ENCODE results near the gene COX10.

The COX10 gene

DNA sequence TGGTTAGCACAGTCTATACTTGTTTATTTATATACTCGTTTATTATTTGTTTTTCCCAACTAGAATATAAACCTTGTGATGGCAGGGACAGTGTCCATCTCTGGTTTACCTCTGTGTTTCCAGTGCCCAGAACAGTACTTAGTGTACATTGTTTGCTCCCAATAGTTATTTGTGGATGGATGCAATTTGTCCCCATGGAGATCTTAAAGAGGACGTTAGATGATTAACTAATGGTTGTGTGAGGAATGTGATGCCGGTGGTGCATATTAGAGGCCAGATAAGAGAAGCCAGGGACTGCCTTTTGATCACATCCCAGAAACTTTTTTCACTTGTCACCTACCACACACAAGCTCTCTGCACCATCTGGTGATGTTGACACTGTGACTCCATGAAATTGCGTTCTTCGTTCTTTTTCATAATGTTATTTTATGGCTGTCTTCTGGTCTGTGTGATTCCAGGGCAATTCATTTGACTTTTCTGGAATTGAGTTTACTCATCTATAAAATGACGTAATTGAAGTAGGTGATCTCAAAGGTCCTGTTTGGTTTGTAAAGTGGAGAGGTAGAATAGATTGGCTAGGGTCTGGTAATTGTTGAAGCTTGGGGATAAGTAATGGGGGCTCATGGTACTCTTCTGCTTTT, 1.2 kb downstream of the COX10 start:
- DNase-seq (ENCODE audit: low read depth), result no peak

- no peak for DNase-seq (ENCODE audit: low read depth)
Observed at GRCh38 chr17:14072881-14073280, 3.6 kb downstream of the COX10 start.

GRCh38 chr17:14078027-14078426, 8.7 kb downstream of the COX10 start:
- DNase-seq (ENCODE audit: low read depth), result no peak

DNA sequence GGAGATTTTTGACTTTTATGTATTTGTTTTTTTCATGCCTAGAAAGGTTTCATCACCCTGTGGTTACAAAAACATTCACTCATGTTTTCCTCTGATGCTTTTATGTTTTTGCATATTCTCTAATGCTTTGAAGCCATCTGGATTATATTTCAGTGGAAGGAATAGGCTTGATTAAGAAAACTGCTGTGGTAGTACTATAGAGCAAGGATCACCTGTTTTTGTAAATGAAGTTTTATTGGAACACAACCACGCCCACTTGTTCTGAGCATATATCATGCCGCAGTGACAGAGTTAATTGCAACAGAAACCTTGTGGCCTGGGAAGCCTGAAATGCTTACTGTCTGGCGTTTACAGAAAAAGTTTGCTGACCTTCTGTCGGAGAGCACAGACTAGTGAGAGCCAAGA, 11.5 kb downstream of the COX10 start:
- DNase-seq (ENCODE audit: low read depth), result no peak

DNA sequence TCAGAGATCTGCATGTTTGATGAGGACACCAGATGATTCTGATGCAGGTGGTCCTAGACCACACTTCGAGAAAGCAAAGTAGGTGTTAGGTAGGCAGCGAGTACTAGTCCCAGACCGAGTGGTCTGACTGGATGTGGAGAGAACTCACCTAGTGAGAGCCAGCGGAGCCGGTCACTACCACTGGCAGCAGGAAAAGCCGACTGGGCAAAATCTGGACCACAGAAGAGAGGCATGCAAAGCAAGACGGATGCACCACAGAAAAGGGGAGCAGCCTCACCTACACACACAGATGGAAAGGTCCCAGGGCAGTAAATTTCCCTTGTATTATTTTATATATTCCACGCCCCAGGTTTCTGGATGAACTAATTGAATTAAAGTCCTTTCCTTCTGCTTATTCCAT, 13.5 kb downstream of the COX10 start:
- no peak for DNase-seq (ENCODE audit: low read depth)

DNA sequence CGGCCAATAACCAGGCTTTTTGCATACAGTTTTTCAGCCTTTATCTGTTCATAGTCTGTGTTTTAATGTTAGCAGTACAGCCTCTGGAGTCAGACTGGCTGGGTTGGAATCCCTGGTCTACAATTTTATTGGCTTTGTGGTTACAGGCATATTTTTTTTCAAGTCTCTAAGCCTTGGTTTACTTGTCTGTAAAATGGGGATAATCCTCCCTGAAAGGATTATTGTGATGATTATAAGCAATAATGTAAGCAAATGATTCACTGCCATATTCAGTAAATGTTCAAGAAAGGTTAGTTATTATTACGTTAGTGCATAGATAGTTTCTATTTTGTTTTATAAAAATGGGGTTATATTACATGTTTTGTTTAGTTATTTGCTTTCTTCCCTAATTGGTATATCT, 15.7 kb downstream of the COX10 start:
- DNase-seq (ENCODE audit: low read depth), result no peak

DNA sequence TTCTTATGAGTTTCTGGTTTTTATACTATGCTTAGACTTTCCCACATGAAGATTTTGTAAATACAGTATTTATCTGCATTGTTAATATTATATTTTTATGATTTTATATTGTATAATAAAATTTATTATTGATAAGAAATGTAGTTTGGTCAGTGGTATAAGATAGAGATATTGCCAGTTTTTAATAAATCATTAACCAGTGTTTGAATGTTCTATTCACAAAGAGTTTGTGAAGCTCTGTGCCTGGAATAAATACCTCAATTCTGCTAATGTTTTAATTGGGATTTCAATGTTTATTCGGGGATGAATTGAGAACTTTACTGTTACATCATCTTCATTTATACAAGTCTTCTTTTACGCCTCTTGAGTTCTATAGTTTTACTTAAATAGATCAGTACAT, 16.9 kb downstream of the COX10 start:
- DNase-seq (ENCODE audit: low read depth), result no peak

DNA sequence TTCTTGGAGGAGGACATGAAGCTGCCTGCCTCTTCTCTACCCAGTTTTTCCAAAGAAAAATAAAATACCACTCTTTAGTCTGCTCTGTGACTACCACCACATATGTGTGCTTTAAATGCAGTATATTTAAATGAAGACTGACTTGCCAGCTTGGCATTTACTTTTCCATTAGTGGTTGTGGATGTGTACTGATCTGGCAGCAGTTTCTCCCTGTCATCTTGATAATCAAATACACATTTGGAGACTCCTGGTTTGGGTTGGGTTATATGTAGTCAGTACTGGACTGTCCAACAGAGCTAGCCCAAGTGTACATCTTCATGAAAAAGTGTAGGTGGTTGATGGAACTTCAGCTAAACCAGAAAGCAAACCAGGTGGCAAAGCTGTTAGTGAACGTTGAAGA, 19.9 kb downstream of the COX10 start:
- DNase-seq (ENCODE audit: low read depth), result no peak

DNA sequence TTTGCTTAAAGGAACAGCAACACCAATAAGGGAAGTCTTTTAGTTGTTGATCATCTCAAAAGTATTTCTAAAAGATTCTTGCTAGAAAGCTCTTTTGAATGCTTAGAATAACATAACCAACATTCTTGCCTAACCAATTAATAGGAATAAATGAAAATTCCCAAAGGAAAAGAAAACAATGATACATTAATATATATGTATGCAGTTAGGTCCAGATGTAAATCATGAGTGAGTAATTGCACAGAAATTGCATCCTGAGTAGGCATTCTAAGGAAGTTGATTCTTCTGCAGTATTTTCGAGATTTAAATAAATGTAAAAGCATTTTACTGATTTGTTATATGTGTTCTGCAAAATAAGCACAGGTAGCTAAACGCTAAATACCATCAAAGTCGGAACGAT, 22.1 kb downstream of the COX10 start:
- no peak for DNase-seq (ENCODE audit: low read depth)

DNA sequence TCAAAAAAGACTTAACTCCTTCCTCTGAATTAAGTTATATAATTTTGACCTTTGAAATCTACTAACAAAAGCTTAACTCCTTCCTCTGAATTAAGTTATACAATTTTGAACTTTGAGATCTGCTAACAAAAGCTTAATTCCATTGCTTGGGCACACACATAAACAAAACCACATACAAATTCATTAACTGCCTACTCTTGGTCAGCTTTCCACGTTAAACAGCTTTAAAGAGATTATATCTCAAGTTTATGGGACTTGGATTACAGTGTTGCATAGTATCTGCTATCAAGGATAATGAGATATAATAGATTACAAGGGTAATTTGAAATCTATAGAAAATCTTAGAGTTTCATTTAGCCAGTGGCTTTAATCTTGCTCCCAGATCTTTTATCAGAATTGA, 23.5 kb downstream of the COX10 start:
- DNase-seq (ENCODE audit: low read depth), result no peak

DNA sequence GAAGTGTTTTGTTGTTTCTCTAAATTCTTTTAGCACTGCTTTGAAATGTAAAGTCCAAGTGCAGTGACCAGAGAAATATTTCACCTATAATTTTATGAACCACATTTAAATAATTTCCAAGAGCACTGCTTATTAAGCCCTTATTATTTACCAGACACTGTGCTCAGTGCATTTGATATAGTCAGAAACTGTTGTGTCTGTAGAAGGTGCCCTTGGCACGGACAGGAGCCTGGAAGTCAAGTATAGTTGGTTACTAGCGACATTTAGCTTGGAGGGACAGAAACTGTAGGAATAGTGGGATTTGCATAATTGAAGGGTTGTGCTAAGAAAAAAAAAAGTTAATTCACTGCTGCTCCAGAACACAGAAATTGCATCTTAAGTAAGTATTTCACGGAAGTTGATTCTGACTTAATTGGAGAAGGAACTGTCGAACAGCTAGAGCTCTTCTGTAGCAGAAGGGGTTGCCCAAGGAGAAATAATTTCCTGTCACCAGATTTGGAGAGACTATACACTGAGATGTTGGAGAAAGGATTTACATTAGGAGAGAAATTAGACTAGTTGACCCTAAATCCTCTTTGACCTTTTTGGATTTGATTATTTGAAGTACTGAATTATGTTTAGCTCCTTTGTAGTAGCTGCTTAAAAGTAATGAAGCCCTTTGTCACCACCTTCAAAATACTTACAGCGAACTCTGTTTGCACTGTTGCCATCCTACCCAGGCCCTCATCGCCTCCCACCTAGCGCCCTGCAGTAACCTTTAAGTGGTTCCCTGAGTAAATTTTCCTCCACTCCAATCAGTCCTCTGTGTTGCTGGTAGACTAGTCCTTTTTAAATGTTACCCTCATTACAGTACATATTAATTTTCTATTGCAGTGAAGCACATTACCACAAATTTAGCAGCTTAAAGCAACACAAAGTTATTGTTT, 25.6 kb downstream of the COX10 start:
- no peak for DNase-seq (ENCODE audit: low read depth)

DNA sequence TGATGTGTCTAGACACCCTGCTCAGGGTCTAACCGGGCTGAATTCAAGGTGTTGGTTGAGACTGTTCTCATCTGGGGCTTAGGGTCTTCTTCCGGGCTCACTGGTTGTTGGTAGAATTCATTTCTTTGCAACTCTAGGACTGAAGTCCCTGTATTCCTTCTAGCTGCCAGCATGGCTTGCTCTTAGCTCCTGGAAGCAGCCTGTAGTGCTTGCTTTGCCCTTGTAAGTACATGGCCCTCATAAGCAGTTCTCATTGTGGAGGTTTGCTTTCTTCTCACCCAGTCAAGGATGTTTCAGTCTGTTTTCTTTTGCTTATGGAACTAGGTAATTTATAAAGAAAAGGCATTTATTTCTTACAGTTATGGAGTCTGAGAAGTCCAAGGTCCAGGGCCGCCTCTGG, 26.3 kb downstream of the COX10 start:
- DNase-seq (ENCODE audit: low read depth), result no peak

- DNase-seq (ENCODE audit: low read depth), result no peak
Observed at GRCh38 chr17:14098246-14098645, 28.9 kb downstream of the COX10 start.

GRCh38 chr17:14101976-14102375, 32.7 kb downstream of the COX10 start:
- no peak for DNase-seq (ENCODE audit: low read depth)

DNA sequence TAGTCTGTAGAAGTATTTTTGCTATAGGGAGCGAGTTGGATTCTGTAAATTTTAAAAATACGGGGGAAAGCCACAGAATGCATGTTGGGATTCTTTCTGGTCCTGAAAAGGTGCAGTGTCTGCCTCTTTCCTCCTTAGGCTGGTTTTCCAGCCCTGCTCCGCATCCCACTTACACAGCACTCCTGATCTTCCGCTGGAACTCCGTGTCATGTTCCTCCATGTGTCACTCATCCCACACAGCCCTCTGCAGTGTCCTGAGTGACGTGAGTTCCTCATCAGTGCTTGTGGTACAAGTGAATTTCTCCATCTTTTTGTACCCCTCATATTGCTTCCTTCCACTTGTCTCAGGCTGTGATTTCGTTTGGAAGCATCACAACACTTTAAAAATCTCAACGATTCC, 34.5 kb downstream of the COX10 start:
- DNase-seq (ENCODE audit: low read depth), result no peak

- DNase-seq (ENCODE audit: low read depth), result no peak
Observed at GRCh38 chr17:14104734-14105133, 35.4 kb downstream of the COX10 start.

DNA sequence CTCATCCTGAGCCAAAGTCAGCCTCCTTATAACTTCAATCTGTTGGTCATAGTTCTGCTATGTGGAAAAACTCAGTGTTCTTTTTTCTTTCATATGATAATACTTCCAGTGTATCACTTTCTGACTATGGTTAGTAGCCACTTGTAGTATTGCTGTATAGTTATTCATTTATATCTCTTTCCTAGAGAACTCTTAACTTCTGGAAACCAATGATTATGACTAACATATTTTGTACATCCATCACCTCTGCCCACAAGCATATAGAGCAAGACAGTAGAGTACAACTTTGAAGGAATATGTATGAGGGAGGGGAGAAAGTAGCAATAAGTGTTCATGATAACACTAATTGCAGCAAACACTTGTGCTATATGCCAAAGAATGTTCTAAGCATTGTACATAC, 38.6 kb downstream of the COX10 start:
- no peak for DNase-seq (ENCODE audit: low read depth)

DNA sequence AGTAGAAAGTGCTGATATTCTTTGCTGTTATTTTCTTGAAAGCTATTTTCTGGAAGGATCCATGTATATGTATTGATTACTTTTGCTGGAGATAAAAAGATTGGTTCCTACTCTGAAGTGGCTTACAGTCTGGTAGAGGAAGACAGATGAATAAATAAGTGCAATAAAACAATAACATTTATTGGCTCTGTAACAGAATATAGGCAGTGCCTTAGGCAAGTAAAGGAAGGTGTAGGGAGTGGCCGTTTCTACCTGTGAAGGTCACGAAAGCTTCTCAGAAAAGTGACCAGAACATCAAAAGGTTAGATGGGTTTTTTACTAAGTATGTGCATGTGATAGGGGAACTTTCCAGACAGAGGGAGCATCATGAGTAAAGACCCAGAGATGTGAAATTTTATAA, 43.1 kb downstream of the COX10 start:
- DNase-seq (ENCODE audit: low read depth), result no peak

GRCh38 chr17:14113137-14113536, 43.8 kb downstream of the COX10 start:
- no peak for DNase-seq (ENCODE audit: low read depth)

GRCh38 chr17:14116263-14117024, 47.1 kb downstream of the COX10 start:
- DNase-seq (ENCODE audit: low read depth), result no peak

DNA sequence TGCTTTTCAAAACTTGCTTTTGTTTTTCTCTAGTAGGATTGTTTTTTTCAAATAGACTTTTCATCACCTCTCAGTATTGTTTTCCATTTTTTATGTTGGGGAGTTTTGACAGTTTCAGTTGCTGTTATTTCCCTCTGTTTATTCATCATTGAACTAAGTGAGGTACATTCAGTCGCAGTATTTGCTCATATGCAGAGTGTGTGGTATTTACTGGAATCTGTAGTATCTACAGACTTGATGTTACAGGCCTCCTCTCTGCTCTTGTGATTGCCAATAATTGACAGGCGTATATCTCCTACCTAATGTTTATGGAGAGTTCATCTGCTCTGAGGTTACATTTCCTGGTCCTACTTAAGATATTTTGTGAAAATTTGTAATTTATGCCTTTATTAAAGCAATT, 49.6 kb downstream of the COX10 start:
- no peak for DNase-seq (ENCODE audit: low read depth)

GRCh38 chr17:14119546-14119945, 50.2 kb downstream of the COX10 start:
- DNase-seq (ENCODE audit: low read depth), result no peak

DNA sequence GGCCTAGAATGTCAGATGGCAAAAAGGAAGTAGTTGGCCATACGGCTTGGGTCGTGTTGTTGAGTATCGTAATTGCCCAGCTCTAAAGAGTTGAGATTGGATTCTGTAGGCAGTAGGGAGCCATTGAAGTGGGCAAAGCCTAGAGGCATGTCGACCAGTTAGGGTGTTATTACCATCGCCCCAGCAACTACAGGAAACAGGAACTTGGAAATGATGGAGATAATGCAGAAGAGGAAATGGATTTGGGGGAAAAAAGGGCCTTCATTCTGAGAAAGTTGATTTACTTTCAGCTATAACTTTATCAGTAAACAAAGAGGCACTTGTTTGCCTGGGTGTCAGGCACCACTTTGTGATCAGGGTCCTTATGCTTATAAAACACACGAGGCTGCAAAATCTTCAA, 52.6 kb downstream of the COX10 start:
- DNase-seq (ENCODE audit: low read depth), result no peak

Data from T follicular helper cell (primary cell).